ENCODE results near the gene TNFRSF1B. TPM values are rescaled to one million over a fixed set of nuclear protein-coding genes. Genes with fewer than 3 reads are reported as not detected.

The TNFRSF1B gene
- total and polyA plus RNA-seq, 2 of the 8 experiments (the other 6 are each of a cell fraction or from before 2014, with no cell fraction given) = 1.7 to 2.9 TPM

- TF ChIP-seq SIN3A (conservative IDR thresholded peaks at IDR 0.05 in 1 of 2, IDR thresholded peaks at IDR 0.05 in 1 of 2; ENCODE audit: low read depth in 1 of 2, low read length in 2 of 2) (no peak), CHD7 (IDR thresholded peaks at IDR 0.05; ENCODE audit: insufficient replicate concordance, low read length) (no peak), ATF3 (IDR thresholded peaks at IDR 0.05; ENCODE audit: insufficient read depth, low read depth, low read length) (no peak), EGR1 (IDR thresholded peaks at IDR 0.05; ENCODE audit: borderline replicate concordance, low read depth, low read length) (no peak), RXRA (IDR thresholded peaks at IDR 0.05; ENCODE audit: insufficient read depth, low read depth, low read length) (no peak), POLR2AphosphoS5 (IDR thresholded peaks at IDR 0.05; ENCODE audit: low read depth, low read length) (no peak)
Measured at GRCh38 chr1:12204754-12205658, 38.2 kb downstream of the TNFRSF1B start (continued).

Measured in H1 (cell line).